OCI-LY3 (cell line): ENCODE results near the gene FLNC.

Experiments used
- H2AFZ ChIP-seq: fragments of 200-600, 300-600 bp; shearing (Covaris generic); 2 replicates; pipeline ENCODE4 v1.6.0; 2014; ENCODE audit warnings: antibody characterized with exemption, low read depth, low read length
- H3K27ac ChIP-seq: fragments of 200-600, 300-600 bp; sonication (generic); 2 replicates; pipeline ENCODE4 v1.5.1; 2014; ENCODE audit warnings: mild to moderate bottlenecking, low read length, moderate library complexity, mixed read lengths
- H3K27me3 ChIP-seq: fragments of 200-600, 300-600 bp; sonication (generic); 2 replicates; pipeline ENCODE4 v1.6.1; 2014; ENCODE audit warnings: low read depth, low read length, mixed read lengths
- H3K36me3 ChIP-seq: fragments of 200-600, 300-600 bp; sonication (generic); replicated peaks from 2 replicates; pipeline ENCODE3; 2014; ENCODE audit warnings: low read depth, low read length, mixed read lengths
- H3K4me1 ChIP-seq: fragments of 300-600, 200-600 bp; sonication (generic); 2 replicates; pipeline ENCODE4 v1.6.1; 2014; ENCODE audit warnings: low read length, mixed read lengths
- H3K4me2 ChIP-seq: fragments of 200-600, 300-600 bp; sonication (generic); 2 replicates; pipeline ENCODE4 v1.6.1; 2014; ENCODE audit warnings: low read length, mixed read lengths
- H3K4me3 ChIP-seq: fragments of 300-600, 200-600 bp; sonication (generic); 2 replicates; pipeline ENCODE4 v1.5.1; 2014; ENCODE audit warnings: antibody characterized with exemption, mild to moderate bottlenecking, low read length, moderate library complexity
- H3K79me2 ChIP-seq: fragments of 300-600, 200-600 bp; shearing (Covaris generic); 2 replicates; pipeline ENCODE4 v1.6.1; 2014; ENCODE audit warnings: mild to moderate bottlenecking, low read length, mixed read lengths
- H3K9ac ChIP-seq: fragments of 300-600, 200-600 bp; shearing (Covaris generic); 2 replicates; pipeline ENCODE4 v1.6.0; 2014; ENCODE audit warnings: mild to moderate bottlenecking, low read length, moderate library complexity
- H3K9me3 ChIP-seq: fragments of 200-600, 300-600 bp; shearing (Covaris generic); 2 replicates; pipeline ENCODE4 v1.6.1; 2014; ENCODE audit warnings: low read length, mixed read lengths; ENCODE audit not compliant: insufficient read depth
- H4K20me1 ChIP-seq: fragments of 200-600, 300-600 bp; sonication (generic); 2 replicates; pipeline ENCODE4 v1.6.1; 2016; ENCODE audit warnings: low read length, mixed read lengths; ENCODE audit not compliant: insufficient read depth
- CTCF ChIP-seq: fragments of 200-600, 300-600 bp; sonication (generic); IDR thresholded peaks from 2 replicates; pipeline ENCODE4 v1.5.1; 2014; ENCODE audit warnings: antibody characterized with exemption, low read length, low read depth
- EZH2phosphoT487 ChIP-seq: fragments of 200-600 bp; shearing (Covaris generic); IDR thresholded peaks from 2 replicates; pipeline ENCODE4 v1.6.1; 2018; ENCODE audit warnings: antibody characterized with exemption, mixed run types, low read depth

The FLNC gene

DNA sequence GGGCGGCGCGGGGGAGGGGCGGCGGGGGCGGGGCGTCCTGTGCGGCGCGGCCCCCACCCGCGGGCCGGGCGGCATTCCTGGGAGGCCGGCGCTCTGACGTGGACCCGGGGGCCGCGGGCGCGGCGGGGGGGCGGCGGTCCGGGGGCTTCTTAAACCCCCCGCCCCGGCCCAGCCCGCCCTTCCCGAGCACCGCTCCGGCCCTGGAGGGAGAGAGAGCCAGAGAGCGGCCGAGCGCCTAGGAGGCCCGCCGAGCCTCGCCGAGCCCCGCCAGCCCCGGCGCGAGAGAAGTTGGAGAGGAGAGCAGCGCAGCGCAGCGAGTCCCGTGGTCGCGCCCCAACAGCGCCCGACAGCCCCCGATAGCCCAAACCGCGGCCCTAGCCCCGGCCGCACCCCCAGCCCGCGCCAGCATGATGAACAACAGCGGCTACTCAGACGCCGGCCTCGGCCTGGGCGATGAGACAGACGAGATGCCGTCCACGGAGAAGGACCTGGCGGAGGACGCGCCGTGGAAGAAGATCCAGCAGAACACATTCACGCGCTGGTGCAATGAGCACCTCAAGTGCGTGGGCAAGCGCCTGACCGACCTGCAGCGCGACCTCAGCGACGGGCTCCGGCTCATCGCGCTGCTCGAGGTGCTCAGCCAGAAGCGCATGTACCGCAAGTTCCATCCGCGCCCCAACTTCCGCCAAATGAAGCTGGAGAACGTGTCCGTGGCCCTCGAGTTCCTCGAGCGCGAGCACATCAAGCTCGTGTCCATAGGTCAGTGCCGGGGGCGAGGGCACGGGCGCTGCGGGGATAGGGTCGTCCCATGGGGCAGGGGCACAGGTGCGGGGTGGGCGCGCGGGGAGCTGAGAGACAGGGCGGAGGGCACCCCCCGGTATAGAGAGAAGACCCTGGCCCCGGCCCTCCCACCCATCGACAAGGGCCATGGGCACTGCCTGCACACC lies at the start of gene FLNC:
TSS of gene FLNC (plus strand) at position 176 of the 947 bp plus-strand sequence. CDS start at position 408, 232 bp downstream.
- Histone ChIP-seq H3K4me2 (no peak within 1 kb of the TSS), H3K79me2 (no peaks in the 10 kb centered on the region), H3K4me1 (peaks cover 6% of the 10 kb centered on the region), H3K9ac (no peak within 1 kb of the TSS), H2AFZ (no peak within 1 kb of the TSS), H3K27me3 (no peaks in the 10 kb centered on the region), H4K20me1 (no peaks in the 10 kb centered on the region), H3K36me3 (no peaks in the 10 kb centered on the region), H3K4me3 (no peak within 1 kb of the TSS), H3K27ac (no peak within 1 kb of the TSS), H3K9me3 (no peaks in the 10 kb centered on the region)
- TF ChIP-seq CTCF (no peak), EZH2phosphoT487 (no peak)

- Histone ChIP-seq H4K20me1 (no peaks in the 10 kb centered on the region), H3K4me2 (no peak overlapping the region), H3K36me3 (no peaks in the 10 kb centered on the region), H3K27ac (no peak overlapping the region), H3K79me2 (no peaks in the 10 kb centered on the region), H3K4me1 (no peaks in the 10 kb centered on the region), H2AFZ (no peak overlapping the region), H3K9me3 (no peaks in the 10 kb centered on the region), H3K9ac (no peak overlapping the region), H3K27me3 (0 out of 2 replicates have a peak, but pooled peaks cover 2% of the 10 kb centered on the region), H3K4me3 (no peak overlapping the region)
- no peak for TF ChIP-seq CTCF
- no peak for TF ChIP-seq EZH2phosphoT487
Observed at GRCh38 chr7:128781126-128781525, 49.1 kb upstream of the FLNC start.

- no peaks in the 10 kb centered on the region for H3K9me3 ChIP-seq
- no peak overlapping the region for H2AFZ ChIP-seq
- H3K27me3 ChIP-seq, result 0 out of 2 replicates have a peak, but pooled peaks cover 2% of the 10 kb centered on the region
- H3K4me1 ChIP-seq, result no peaks in the 10 kb centered on the region
- no peak overlapping the region for H3K27ac ChIP-seq
- H3K4me3 ChIP-seq, result no peak overlapping the region
- H4K20me1 ChIP-seq, result no peaks in the 10 kb centered on the region
- no peaks in the 10 kb centered on the region for H3K36me3 ChIP-seq
- H3K4me2 ChIP-seq, result no peak overlapping the region
- no peak for TF ChIP-seq CTCF
- no peak for TF ChIP-seq EZH2phosphoT487
- no peaks in the 10 kb centered on the region for H3K79me2 ChIP-seq
- no peak overlapping the region for H3K9ac ChIP-seq
Observed at GRCh38 chr7:128781851-128782250, 48.4 kb upstream of the FLNC start.

- Histone ChIP-seq H3K9ac (no peak overlapping the region), H3K4me3 (no peak overlapping the region)
Observed at GRCh38 chr7:128783143-128783861, 46.9 kb upstream of the FLNC start.

More at GRCh38 chr7:128783143-128783861, 46.9 kb upstream of the FLNC start:
- H3K4me1 ChIP-seq, result no peaks in the 10 kb centered on the region
- no peaks in the 10 kb centered on the region for H4K20me1 ChIP-seq
- H3K36me3 ChIP-seq, result no peaks in the 10 kb centered on the region
- peaks cover 13% of the 10 kb centered on the region for H3K27me3 ChIP-seq
- TF ChIP-seq CTCF (no peak), EZH2phosphoT487 (no peak)
- no peak overlapping the region for H3K27ac ChIP-seq
- H3K9me3 ChIP-seq, result no peaks in the 10 kb centered on the region
- H3K79me2 ChIP-seq, result no peaks in the 10 kb centered on the region
- H3K4me2 ChIP-seq, result no peak overlapping the region
- no peak overlapping the region for H2AFZ ChIP-seq
